HEK293T (cell line): ENCODE data around the gene OR2AT4.

Source experiments
- CTCF ChIA-PET: fragments of 350-600 bp; formaldehyde crosslinking; extraction: SDS; loops from one replicate; lab custom pipeline; 2021; ENCODE audit warnings: antibody characterized with exemption, inconsistent platforms; lab: Yijun Ruan, JAX
- POLR2A ChIA-PET: fragments of 350-600 bp; formaldehyde crosslinking; extraction: SDS; loops from one replicate; lab custom pipeline; 2020; ENCODE audit warnings: antibody characterized with exemption, inconsistent platforms; lab: Yijun Ruan, JAX
- DNase-seq: peaks from one replicate; pipeline ENCODE4 v3.0.0; 2012; ENCODE audit warnings: mixed read lengths; ENCODE audit errors: extremely low spot score
- ARNT ChIP-seq: fragments of 450-650 bp; IDR thresholded peaks from 2 replicates; pipeline ENCODE4 v1.6.1; 2017; ENCODE audit warnings: mild to moderate bottlenecking
- BHLHE40 ChIP-seq: fragments of 450-650 bp; IDR thresholded peaks from 2 replicates; pipeline ENCODE4 v1.6.1; 2016; ENCODE audit warnings: mild to moderate bottlenecking, moderate library complexity, borderline replicate concordance
- CTBP1 ChIP-seq: fragments of 450-650 bp; IDR thresholded peaks from 2 replicates; pipeline ENCODE4 v1.6.1; 2016; ENCODE audit warnings: borderline replicate concordance
- ELF4 ChIP-seq: fragments of 450-650 bp; IDR thresholded peaks from 2 replicates; pipeline ENCODE4 v1.6.1; 2017; ENCODE audit warnings: antibody characterized with exemption
- FOXA1 ChIP-seq: fragments of 450-650 bp; IDR thresholded peaks from 2 replicates; pipeline ENCODE4 v1.6.1; 2016; ENCODE audit warnings: mild to moderate bottlenecking
- FOXK2 ChIP-seq: fragments of 450-650 bp; IDR thresholded peaks from 2 replicates; pipeline ENCODE4 v1.6.1; 2016; ENCODE audit warnings: mild to moderate bottlenecking
- FOXM1 ChIP-seq: fragments of 450-650 bp; IDR thresholded peaks from 2 replicates; pipeline ENCODE4 v1.6.1; 2017; ENCODE audit warnings: mild to moderate bottlenecking, borderline replicate concordance
- HDGF ChIP-seq: fragments of 450-650 bp; IDR thresholded peaks from 2 replicates; pipeline ENCODE4 v1.6.1; 2017; ENCODE audit warnings: antibody characterized with exemption, borderline replicate concordance
- L3MBTL2 ChIP-seq: fragments of 450-650 bp; conservative IDR thresholded peaks from 2 replicates; pipeline ENCODE4 v1.6.1; 2016; ENCODE audit warnings: mild to moderate bottlenecking
- LEF1 ChIP-seq: fragments of 450-650 bp; IDR thresholded peaks from 2 replicates; pipeline ENCODE4 v1.6.1; 2017; ENCODE audit warnings: mild to moderate bottlenecking, borderline replicate concordance
- NFRKB ChIP-seq: fragments of 450-650 bp; IDR thresholded peaks from 2 replicates; pipeline ENCODE4 v1.6.1; 2016; ENCODE audit warnings: mild to moderate bottlenecking, moderate library complexity
- SP1 ChIP-seq: fragments of 450-650 bp; IDR thresholded peaks from 2 replicates; pipeline ENCODE4 v1.6.1; 2017
- SUZ12 ChIP-seq: fragments of 450-650 bp; IDR thresholded peaks from 2 replicates; pipeline ENCODE4 v1.6.1; 2016; ENCODE audit warnings: mild to moderate bottlenecking
- TARDBP ChIP-seq: fragments of 450-650 bp; IDR thresholded peaks from 2 replicates; pipeline ENCODE4 v1.6.1; 2016
- ZNF384 ChIP-seq: fragments of 450-650 bp; IDR thresholded peaks from 2 replicates; pipeline ENCODE4 v1.6.1; 2016
- TF ChIP-seq, protein P1 (sequence below): fragments of 450-650 bp; IDR thresholded peaks from 2 replicates; pipeline ENCODE4 v1.6.1; 2016

OR2AT4 gene

DNA sequence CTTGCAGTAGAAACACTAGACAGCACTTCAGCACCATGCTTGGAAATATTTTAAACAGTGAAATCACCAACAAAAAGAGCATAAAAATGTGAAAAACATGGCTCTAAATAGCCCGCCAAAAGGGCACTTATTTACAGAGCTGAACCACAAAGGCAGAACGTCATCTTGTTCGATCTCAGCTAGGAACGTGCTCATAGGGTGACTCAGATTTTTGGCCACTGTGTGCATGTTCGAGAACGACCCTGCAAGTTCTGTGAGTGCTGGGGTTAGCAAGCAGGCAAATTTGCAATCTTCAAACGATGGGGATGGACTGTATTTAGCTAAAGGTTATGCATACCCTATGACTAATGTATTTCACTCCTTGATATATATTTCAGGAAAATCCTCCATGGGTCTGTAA is 30.6 kb downstream of the OR2AT4 start:
- ChIA-PET CTCF (no interaction called here), POLR2A (no interaction called here)
- TF ChIP-seq SUZ12 (no peak), L3MBTL2 (no peak), CTBP1 (no peak), FOXA1 (no peak), HDGF (no peak), ARNT (no peak), FOXM1 (no peak), LEF1 (no peak)
- TF ChIP-seq, protein P1, sequence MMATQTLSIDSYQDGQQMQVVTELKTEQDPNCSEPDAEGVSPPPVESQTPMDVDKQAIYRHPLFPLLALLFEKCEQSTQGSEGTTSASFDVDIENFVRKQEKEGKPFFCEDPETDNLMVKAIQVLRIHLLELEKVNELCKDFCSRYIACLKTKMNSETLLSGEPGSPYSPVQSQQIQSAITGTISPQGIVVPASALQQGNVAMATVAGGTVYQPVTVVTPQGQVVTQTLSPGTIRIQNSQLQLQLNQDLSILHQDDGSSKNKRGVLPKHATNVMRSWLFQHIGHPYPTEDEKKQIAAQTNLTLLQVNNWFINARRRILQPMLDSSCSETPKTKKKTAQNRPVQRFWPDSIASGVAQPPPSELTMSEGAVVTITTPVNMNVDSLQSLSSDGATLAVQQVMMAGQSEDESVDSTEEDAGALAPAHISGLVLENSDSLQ, result no peak
- DNase-seq, result no peak

DNA sequence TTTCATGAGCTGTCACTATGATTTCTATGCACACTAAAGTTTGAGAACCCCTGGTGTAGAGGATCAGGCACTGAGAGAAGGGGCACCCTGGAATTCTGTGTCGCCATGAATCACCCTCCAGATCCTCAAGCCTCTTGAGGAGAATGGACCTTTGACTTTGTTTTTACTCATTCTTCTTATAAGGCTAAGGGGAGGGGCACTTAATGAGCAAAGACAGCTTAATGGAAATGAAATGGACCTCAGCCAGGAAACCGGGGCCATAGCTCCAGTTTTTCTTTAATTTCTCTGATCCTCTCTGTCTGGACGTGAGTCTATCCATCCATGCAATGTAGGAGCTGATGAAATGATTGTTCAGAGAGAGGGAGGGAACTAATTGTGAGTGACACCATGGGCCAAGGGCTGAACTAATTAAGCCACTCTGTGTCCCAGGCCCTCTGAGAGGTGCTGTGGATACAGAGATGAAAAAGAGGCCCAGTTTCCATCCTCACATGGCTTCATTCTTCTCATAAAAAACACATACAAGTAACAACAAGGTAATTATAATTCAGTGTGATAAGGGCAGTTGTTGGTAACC is 32.8 kb downstream of the OR2AT4 start:
- ChIA-PET POLR2A (no interaction called here), CTCF (interaction anchor here (0.6 to 1.4 kb wide), 3 partner anchors 76 to 134 kb away, joined by 3 read pairs; no protein-coding TSS in a partner anchor)
- no peak for TF ChIP-seq ARNT
- TF ChIP-seq SUZ12, result no peak
- no peak for TF ChIP-seq SP1
- TF ChIP-seq L3MBTL2, result no peak
- no peak for TF ChIP-seq TARDBP
- no peak for TF ChIP-seq ZNF384
- no peak for TF ChIP-seq FOXK2
- no peak for TF ChIP-seq NFRKB
- no peak for TF ChIP-seq BHLHE40
- TF ChIP-seq FOXA1, result no peak
- TF ChIP-seq CTBP1, result no peak
- no peak for TF ChIP-seq FOXM1
- TF ChIP-seq, protein P1, result no peak
- no peak for TF ChIP-seq ELF4
- TF ChIP-seq HDGF, result no peak
- TF ChIP-seq LEF1, result no peak
- no peak for DNase-seq

DNA sequence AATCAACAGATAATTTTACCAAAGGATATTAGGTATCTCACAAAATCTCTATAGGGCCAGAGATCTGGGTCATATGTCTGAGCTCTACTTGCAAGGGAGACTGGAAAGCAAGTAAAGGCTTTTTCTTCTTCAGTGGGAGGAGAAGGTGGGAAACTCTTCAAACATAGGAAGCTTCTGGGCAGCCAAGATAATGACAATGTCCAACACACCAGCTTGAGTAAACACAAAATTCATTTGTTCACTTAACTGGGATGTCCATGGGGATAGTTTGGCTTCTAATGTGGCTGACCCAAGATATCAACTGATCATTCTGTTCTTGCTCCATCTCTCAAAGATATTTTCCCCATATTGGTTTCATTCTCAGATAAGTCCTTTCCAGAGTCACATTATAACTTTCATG is 37.4 kb downstream of the OR2AT4 start:
- DNase-seq, result no peak
- ChIA-PET CTCF (no interaction called here), POLR2A (no interaction called here)
- TF ChIP-seq, protein P1, result no peak
- no peak for TF ChIP-seq HDGF
- no peak for TF ChIP-seq FOXM1
- no peak for TF ChIP-seq SUZ12
- no peak for TF ChIP-seq FOXK2
- TF ChIP-seq L3MBTL2, result no peak
- no peak for TF ChIP-seq ZNF384
- no peak for TF ChIP-seq ELF4
- TF ChIP-seq BHLHE40, result no peak

DNA sequence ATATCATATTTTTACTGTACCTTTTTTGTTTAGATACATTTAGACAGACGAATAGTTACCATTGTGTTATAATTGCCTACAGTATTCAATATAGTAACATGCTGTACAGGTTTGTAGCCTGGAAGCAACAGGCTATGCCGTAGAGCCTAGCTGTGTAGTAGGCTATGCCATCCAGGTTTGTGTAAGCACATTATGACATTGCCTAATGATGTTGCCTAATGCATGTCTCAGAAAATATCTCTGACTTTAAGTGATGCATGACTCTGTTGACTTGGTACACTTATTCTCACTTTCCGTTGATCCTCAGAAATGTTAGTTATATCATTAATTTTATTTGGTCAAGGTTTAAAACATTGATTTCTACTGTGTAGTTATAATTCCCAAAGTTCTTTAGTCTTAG is 39.9 kb downstream of the OR2AT4 start:
- TF ChIP-seq SUZ12 (no peak), TARDBP (no peak), ZNF384 (no peak), FOXK2 (no peak), CTBP1 (no peak), SP1 (no peak), FOXA1 (no peak), FOXM1 (no peak), ARNT (no peak)
- DNase-seq, result no peak
- CTCF ChIA-PET, result no interaction called here
- POLR2A ChIA-PET, result no interaction called here

DNA sequence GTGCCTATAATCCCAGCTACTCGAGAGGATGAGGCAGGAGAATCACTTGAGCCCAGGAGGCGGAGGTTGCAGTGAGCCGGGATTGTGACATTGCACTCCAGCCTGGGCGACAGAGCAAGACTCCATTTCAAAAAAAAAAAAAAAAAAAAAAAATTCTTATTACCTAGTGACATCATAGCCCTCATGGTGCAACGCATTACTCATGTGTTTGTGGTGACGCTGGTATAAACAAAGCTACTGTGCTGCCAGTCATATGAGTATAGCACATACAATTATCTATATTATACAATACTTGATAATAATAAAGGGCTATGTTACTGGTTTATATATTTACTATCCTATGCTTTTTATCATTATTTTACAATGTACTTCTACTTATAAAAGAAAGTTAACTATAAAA is 41.2 kb downstream of the OR2AT4 start:
- DNase-seq, result no peak
- ChIA-PET POLR2A (no interaction called here), CTCF (interaction anchor here (0.6 kb wide), 1 partner anchor 115 kb away, joined by 3 read pairs; no protein-coding TSS in a partner anchor)
- TF ChIP-seq, protein P1, result no peak
- no peak for TF ChIP-seq ARNT
- no peak for TF ChIP-seq ZNF384

DNA sequence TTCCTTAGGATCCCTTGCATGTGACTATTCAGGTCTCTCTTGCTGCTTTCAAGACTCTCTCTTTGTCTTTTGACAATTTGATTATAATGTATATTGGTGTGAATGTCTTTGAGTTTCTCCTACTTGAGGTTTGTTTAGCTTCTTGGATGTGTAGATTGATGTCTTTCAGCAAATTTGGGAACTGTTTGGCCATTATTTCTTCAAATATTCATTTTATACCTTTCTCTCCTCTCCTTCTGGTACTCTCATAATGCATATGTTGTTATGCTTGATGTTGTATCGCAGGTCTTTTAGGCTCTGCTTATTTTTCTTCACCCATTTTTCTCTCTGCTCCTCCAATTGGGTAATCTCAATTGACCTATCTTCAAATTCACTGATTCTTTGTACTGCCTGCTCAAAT is 44.2 kb downstream of the OR2AT4 start:
- ChIA-PET CTCF (no interaction called here), POLR2A (no interaction called here)
- no peak for DNase-seq
- no peak for TF ChIP-seq NFRKB
- no peak for TF ChIP-seq HDGF
- no peak for TF ChIP-seq SUZ12
- TF ChIP-seq ELF4, result no peak
- TF ChIP-seq FOXM1, result no peak
- TF ChIP-seq, protein P1, result no peak
- TF ChIP-seq ZNF384, result no peak
- no peak for TF ChIP-seq LEF1
